ENCODE results near the gene INSIG2. TPM values are rescaled to one million over a fixed set of nuclear protein-coding genes. Genes with fewer than 3 reads are reported as not detected.

The INSIG2 gene
- polyA plus RNA-seq, 1 of the 3 experiments (the other 2 are of a cell fraction), result 8.7 TPM

GRCh38 chr2:118151831-118152230 is 63.6 kb downstream of the INSIG2 start:
- no peaks in the 10 kb centered on the region for H3K27me3 ChIP-seq (ENCODE audit: insufficient read depth)
- POLR2A ChIA-PET, result no interaction called here
- no peaks in the 10 kb centered on the region for H3K9me2 ChIP-seq
- H4K20me1 ChIP-seq (ENCODE audit: insufficient read depth), result no peaks in the 10 kb centered on the region
- H3K9me3 ChIP-seq, result no peaks in the 10 kb centered on the region
- 67% methylated on average over 1 of the region's 1 CpG for WGBS (ENCODE audit: low lambda C conversion rate)
- H3K4me3 ChIP-seq (ENCODE audit: low read depth in 2 of 2, low read length in 1 of 2), result no peak overlapping the region
- no peaks in the 10 kb centered on the region for H3K79me2 ChIP-seq (ENCODE audit: insufficient read depth)
- H3K36me3 ChIP-seq (replicated peaks in 1 of 2; ENCODE audit: control insufficient read depth in 1 of 2, insufficient read depth in 2 of 2, low read length in 1 of 2), result no peaks in the 10 kb centered on the region
- H2AFZ ChIP-seq (ENCODE audit: low read depth), result no peak overlapping the region
- TF ChIP-seq RXRA (IDR thresholded peaks at IDR 0.05; ENCODE audit: borderline replicate concordance, low read depth) (no peak), NRF1 (IDR thresholded peaks at IDR 0.05; ENCODE audit: low read depth, low read length) (no peak), MAX (IDR thresholded peaks at IDR 0.05; ENCODE audit: low read depth) (no peak), CTCF (IDR thresholded peaks at IDR 0.05) (no peak), YY1 (IDR thresholded peaks at IDR 0.05; ENCODE audit: low read depth) (no peak), MXI1 (IDR thresholded peaks at IDR 0.05; ENCODE audit: low read depth, low read length) (no peak), TEAD4 (IDR thresholded peaks at IDR 0.05; ENCODE audit: borderline replicate concordance, insufficient read depth) (no peak), JUND (IDR thresholded peaks at IDR 0.05) (no peak), MEF2A (IDR thresholded peaks at IDR 0.05; ENCODE audit: borderline replicate concordance, low read depth) (no peak), IRF3 (IDR thresholded peaks at IDR 0.05; ENCODE audit: low read depth, low read length) (no peak), EP300 (IDR thresholded peaks at IDR 0.05; ENCODE audit: borderline replicate concordance in 1 of 2, low read depth in 1 of 2, low read length in 1 of 2) (no peak), RFX5 (IDR thresholded peaks at IDR 0.05; ENCODE audit: low read length) (no peak), GABPA (IDR thresholded peaks at IDR 0.05; ENCODE audit: low read depth) (no peak), GATA2 (CRISPR knock-in tag; IDR thresholded peaks at IDR 0.05) (no peak), RAD21 (IDR thresholded peaks at IDR 0.05; ENCODE audit: low read length) (no peak), FOSL2 (IDR thresholded peaks at IDR 0.05; ENCODE audit: borderline replicate concordance, low read depth) (no peak), NFIC (IDR thresholded peaks at IDR 0.05; ENCODE audit: borderline replicate concordance) (no peak)
- no peak overlapping the region for H3K4me2 ChIP-seq
- H3F3A ChIP-seq (replicated peaks; ENCODE audit: insufficient read depth), result no peaks in the 10 kb centered on the region
- no peaks in the 10 kb centered on the region for H3K4me1 ChIP-seq (ENCODE audit: control insufficient read depth in 1 of 2, insufficient read depth in 2 of 2, low read depth in 1 of 2, low read length in 1 of 2)
- CTCF ChIA-PET, result no interaction called here
- no peak overlapping the region for H3K9ac ChIP-seq
- no peak for DNase-seq
- H3K27ac ChIP-seq (ENCODE audit: low read depth in 2 of 2, low read length in 1 of 2), result no peak overlapping the region

GRCh38 chr2:118153433-118153832 is 65.2 kb downstream of the INSIG2 start:
- no peaks in the 10 kb centered on the region for H3K9me3 ChIP-seq
- H3K9ac ChIP-seq, result no peak overlapping the region
- H4K20me1 ChIP-seq (ENCODE audit: insufficient read depth), result no peaks in the 10 kb centered on the region
- no peaks in the 10 kb centered on the region for H3K9me2 ChIP-seq
- H3K27ac ChIP-seq (ENCODE audit: low read depth in 2 of 2, low read length in 1 of 2), result no peak overlapping the region
- H3K79me2 ChIP-seq (ENCODE audit: insufficient read depth), result no peaks in the 10 kb centered on the region
- H3K4me2 ChIP-seq, result no peak overlapping the region
- H3K36me3 ChIP-seq (replicated peaks in 1 of 2; ENCODE audit: control insufficient read depth in 1 of 2, insufficient read depth in 2 of 2, low read length in 1 of 2), result no peaks in the 10 kb centered on the region
- no peak overlapping the region for H3K4me3 ChIP-seq (ENCODE audit: low read depth in 2 of 2, low read length in 1 of 2)
- H3F3A ChIP-seq (replicated peaks; ENCODE audit: insufficient read depth), result no peaks in the 10 kb centered on the region
- no peaks in the 10 kb centered on the region for H3K27me3 ChIP-seq (ENCODE audit: insufficient read depth)
- no peak for DNase-seq
- TF ChIP-seq FOXJ3 (CRISPR knock-in tag; IDR thresholded peaks at IDR 0.05) (no peak), RFX5 (IDR thresholded peaks at IDR 0.05; ENCODE audit: low read length) (no peak), MAX (IDR thresholded peaks at IDR 0.05; ENCODE audit: low read depth) (no peak)
- POLR2A ChIA-PET, result no interaction called here
- H3K4me1 ChIP-seq (ENCODE audit: control insufficient read depth in 1 of 2, insufficient read depth in 2 of 2, low read depth in 1 of 2, low read length in 1 of 2), result no peaks in the 10 kb centered on the region
- WGBS (ENCODE audit: low lambda C conversion rate), result 9% methylated on average over 4 of the region's 4 CpGs
- CTCF ChIA-PET, result interaction anchor here (1.0 kb wide), 1 partner anchor 68 kb away, joined by 3 read pairs; no protein-coding TSS in a partner anchor
- H2AFZ ChIP-seq (ENCODE audit: low read depth), result no peak overlapping the region
